AG10803 (cell line): ENCODE data around the gene TLL1.

ENCODE experiments used
- DNase-seq: peaks from one replicate; pipeline ENCODE4 v3.0.0; 2010; ENCODE audit warnings: low read depth
- H3K4me3 ChIP-seq: 2 replicates; pipeline ENCODE4 v1.5.1; 2011; ENCODE audit warnings: mild to moderate bottlenecking, low read length, control low read depth
- TF ChIP-seq, protein P1 (sequence below): conservative IDR thresholded peaks from 2 replicates; pipeline ENCODE4 v1.5.1; 2011; ENCODE audit warnings: mild to moderate bottlenecking, low read length, control low read depth, inconsistent platforms

Gene TLL1

DNA sequence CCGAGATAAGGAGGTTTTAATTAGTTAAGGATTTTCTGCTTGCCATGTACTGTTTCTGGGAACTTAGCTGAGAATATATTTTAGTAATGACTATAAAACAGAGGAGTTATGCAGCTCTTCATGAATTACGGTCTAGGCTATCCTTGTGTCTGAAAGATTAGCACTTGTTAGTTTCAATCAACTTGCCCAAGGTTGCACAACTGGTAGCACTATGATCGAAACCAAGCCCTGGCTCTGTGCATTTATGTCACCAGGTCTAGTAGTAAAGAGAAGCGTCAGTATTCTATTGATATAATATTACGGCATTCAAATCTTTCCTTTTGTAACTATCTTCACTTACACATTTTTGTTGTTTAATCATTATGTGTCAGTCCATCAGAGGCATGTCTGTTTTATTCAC lies 176.0 kb downstream of the TLL1 start:
- H3K4me3 ChIP-seq, result no peak overlapping the region
- TF ChIP-seq, protein P1, sequence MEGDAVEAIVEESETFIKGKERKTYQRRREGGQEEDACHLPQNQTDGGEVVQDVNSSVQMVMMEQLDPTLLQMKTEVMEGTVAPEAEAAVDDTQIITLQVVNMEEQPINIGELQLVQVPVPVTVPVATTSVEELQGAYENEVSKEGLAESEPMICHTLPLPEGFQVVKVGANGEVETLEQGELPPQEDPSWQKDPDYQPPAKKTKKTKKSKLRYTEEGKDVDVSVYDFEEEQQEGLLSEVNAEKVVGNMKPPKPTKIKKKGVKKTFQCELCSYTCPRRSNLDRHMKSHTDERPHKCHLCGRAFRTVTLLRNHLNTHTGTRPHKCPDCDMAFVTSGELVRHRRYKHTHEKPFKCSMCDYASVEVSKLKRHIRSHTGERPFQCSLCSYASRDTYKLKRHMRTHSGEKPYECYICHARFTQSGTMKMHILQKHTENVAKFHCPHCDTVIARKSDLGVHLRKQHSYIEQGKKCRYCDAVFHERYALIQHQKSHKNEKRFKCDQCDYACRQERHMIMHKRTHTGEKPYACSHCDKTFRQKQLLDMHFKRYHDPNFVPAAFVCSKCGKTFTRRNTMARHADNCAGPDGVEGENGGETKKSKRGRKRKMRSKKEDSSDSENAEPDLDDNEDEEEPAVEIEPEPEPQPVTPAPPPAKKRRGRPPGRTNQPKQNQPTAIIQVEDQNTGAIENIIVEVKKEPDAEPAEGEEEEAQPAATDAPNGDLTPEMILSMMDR, result no peak
- DNase-seq, result no peak

GRCh38 chr4:166064721-166065120 lies 191.7 kb downstream of the TLL1 start:
- TF ChIP-seq, protein P1, result no peak
- no peak for DNase-seq
- no peak overlapping the region for H3K4me3 ChIP-seq

DNA sequence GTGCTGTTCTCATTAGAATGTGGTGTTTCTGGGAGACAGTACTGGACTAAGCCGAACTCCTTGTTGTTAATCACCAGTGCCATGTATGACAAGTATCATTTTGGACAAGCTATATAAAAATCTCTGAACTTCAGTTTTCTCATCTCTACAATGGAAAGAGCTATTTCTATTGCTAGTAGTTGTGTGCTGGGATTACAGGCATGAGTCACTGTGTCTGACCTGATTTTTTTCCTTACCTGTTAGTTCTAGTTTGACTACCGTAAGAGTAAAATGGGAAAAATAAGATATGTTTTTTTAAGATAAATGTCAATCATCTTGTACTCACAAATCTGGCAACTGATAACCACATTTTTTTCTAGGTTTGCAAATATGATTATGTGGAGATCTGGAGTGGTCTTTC lies 192.3 kb downstream of the TLL1 start:
- no peak overlapping the region for H3K4me3 ChIP-seq
- TF ChIP-seq, protein P1, result no peak
- DNase-seq, result no peak

- no peak overlapping the region for H3K4me3 ChIP-seq
- TF ChIP-seq, protein P1, result no peak
- no peak for DNase-seq
Observed at GRCh38 chr4:166066936-166067335, 193.9 kb downstream of the TLL1 start.

DNA sequence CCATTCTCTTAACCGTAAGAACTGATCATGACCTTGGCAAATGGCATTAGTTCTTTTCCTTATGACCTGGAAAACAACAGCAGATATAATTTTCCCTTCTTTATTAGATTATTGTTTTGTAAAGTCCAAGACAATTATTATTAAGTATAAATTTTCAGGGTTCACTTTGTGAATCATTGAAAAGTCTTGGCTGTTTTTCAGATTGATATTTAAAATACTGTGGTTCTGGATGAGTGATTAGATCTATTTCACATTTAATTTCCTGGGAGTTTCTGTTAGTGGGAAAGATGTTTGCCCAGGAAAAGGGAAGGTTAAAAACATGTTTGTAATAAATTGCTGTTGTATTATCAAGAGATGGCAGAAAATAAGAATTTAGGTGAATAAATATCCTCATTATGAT lies 194.9 kb downstream of the TLL1 start:
- no peak overlapping the region for H3K4me3 ChIP-seq
- no peak for DNase-seq
- TF ChIP-seq, protein P1, result no peak

- TF ChIP-seq, protein P1, result no peak
- no peak for DNase-seq
- no peak overlapping the region for H3K4me3 ChIP-seq
Observed at GRCh38 chr4:166073783-166074182, 200.7 kb downstream of the TLL1 start.

GRCh38 chr4:166075599-166075998 lies 202.6 kb downstream of the TLL1 start:
- H3K4me3 ChIP-seq, result no peak overlapping the region
- TF ChIP-seq, protein P1, result no peak
- DNase-seq, result no peak
